IMR-90 (cell line): ENCODE measurements around the gene LMOD1. TPM values are rescaled to one million over a fixed set of nuclear protein-coding genes. Genes with fewer than 3 reads are reported as not detected.

Experiments used
- ATAC-seq: fragments of 200-7000 bp; cut with Tn5 transposase; 2 replicates; pipeline ENCODE4 v1.9.1; 2020; ENCODE audit warnings: low read depth, mild to moderate bottlenecking, moderate library complexity
- BruUV-seq: library from RNA; stranded (reverse); fragments of 400-500 nt; replicated peaks from 2 replicates; lab custom pipeline; 2021; lab: Mats Ljungman, UMichigan
- CTCF ChIA-PET: fragments of 300-600 bp; formaldehyde crosslinking; extraction: SDS; loops from one replicate; lab custom pipeline; 2021; ENCODE audit warnings: antibody characterized with exemption; lab: Yijun Ruan, JAX
- POLR2A ChIA-PET: fragments of 300-600 bp; sonication (Branson Sonifier 250); formaldehyde crosslinking; loops from one replicate; lab custom pipeline; 2022; ENCODE audit warnings: antibody characterized with exemption; ENCODE audit not compliant: unreplicated experiment; lab: Charles Lee
- DNase-seq: peaks from one replicate; pipeline ENCODE4 v3.0.0; 2013
- H2AFZ ChIP-seq: replicated peaks from 2 replicates; pipeline ENCODE3; 2013; ENCODE audit warnings: low read length, mild to moderate bottlenecking; ENCODE audit not compliant: poor library complexity
- H2AK5ac ChIP-seq: 2 replicates; pipeline ENCODE4 v1.6.1; 2013; ENCODE audit warnings: low read depth, low read length, inconsistent platforms
- H2AK9ac ChIP-seq: replicated peaks from 2 replicates; pipeline ENCODE3; 2013; ENCODE audit warnings: mild to moderate bottlenecking, low read depth, low read length, moderate library complexity; ENCODE audit not compliant: poor library complexity
- H2BK120ac ChIP-seq: 2 replicates; pipeline ENCODE4 v1.6.1; 2013; ENCODE audit warnings: low read depth, low read length, inconsistent platforms
- H2BK15ac ChIP-seq: 3 replicates; pipeline ENCODE4 v1.6.1; 2013; ENCODE audit warnings: low read depth, low read length, inconsistent platforms
- H2BK20ac ChIP-seq: 2 replicates; pipeline ENCODE4 v1.6.1; 2013; ENCODE audit warnings: low read depth, mild to moderate bottlenecking, inconsistent platforms, low read length, moderate library complexity
- H2BK5ac ChIP-seq: 2 replicates; pipeline ENCODE4 v1.6.1; 2013; ENCODE audit warnings: mild to moderate bottlenecking, low read depth, low read length, inconsistent platforms; ENCODE audit not compliant: poor library complexity, severe bottlenecking
- H3K14ac ChIP-seq: replicated peaks from 2 replicates; pipeline ENCODE4 v1.6.1; 2013; ENCODE audit warnings: low read depth, low read length, inconsistent platforms
- H3K18ac ChIP-seq: 2 replicates; pipeline ENCODE4 v1.6.1; 2013; ENCODE audit warnings: low read depth, low read length, control low read depth
- H3K23ac ChIP-seq: 2 replicates; pipeline ENCODE4 v1.6.1; 2013; ENCODE audit warnings: low read depth, low read length, inconsistent platforms
- H3K27ac ChIP-seq: 2 replicates; pipeline ENCODE4 v1.5.1; 2013; ENCODE audit warnings: mild to moderate bottlenecking, control low read depth, low read length; ENCODE audit not compliant: insufficient read depth
- H3K27me3 ChIP-seq: 2 replicates; pipeline ENCODE4 v1.6.1; 2013; ENCODE audit warnings: low read length; ENCODE audit not compliant: control insufficient read depth, insufficient read depth
- H3K36me3 ChIP-seq: 2 replicates; pipeline ENCODE4 v1.6.1; 2013; ENCODE audit warnings: low read length, mixed read lengths; ENCODE audit not compliant: control insufficient read depth, insufficient read depth
- H3K4ac ChIP-seq: 2 replicates; pipeline ENCODE4 v1.6.1; 2013; ENCODE audit warnings: low read depth, low read length, inconsistent platforms
- H3K4me1 ChIP-seq: 2 replicates; pipeline ENCODE4 v1.6.1; 2013; ENCODE audit warnings: low read length, mixed read lengths; ENCODE audit not compliant: control insufficient read depth, insufficient read depth
- H3K4me2 ChIP-seq: 2 replicates; pipeline ENCODE4 v1.6.1; 2013; ENCODE audit warnings: low read depth, mild to moderate bottlenecking, control low read depth, low read length, moderate library complexity
- H3K4me3 ChIP-seq: 2 replicates; pipeline ENCODE4 v1.5.1; 2013; ENCODE audit warnings: low read depth, mild to moderate bottlenecking, control low read depth, low read length, moderate library complexity; ENCODE audit not compliant: insufficient read depth
- H3K56ac ChIP-seq: 2 replicates; pipeline ENCODE4 v1.6.1; 2013; ENCODE audit warnings: low read length, inconsistent platforms; ENCODE audit not compliant: insufficient read depth; ENCODE audit errors: extremely low read depth
- H3K79me1 ChIP-seq, 2 experiments: 2 replicates each; pipeline ENCODE4 v1.6.1; 2013; ENCODE audit warnings: low read length in 2 of 2, inconsistent platforms in 1 of 2, low read depth in 1 of 2
- H3K9ac ChIP-seq: 2 replicates; pipeline ENCODE4 v1.6.1; 2013; ENCODE audit warnings: low read depth, low read length, control low read depth
- H3K9me1 ChIP-seq: 2 replicates; pipeline ENCODE4 v1.6.1; 2013; ENCODE audit warnings: low read length, inconsistent platforms; ENCODE audit not compliant: insufficient read depth
- H3K9me3 ChIP-seq: 2 replicates; pipeline ENCODE4 v1.6.1; 2013; ENCODE audit warnings: low read length; ENCODE audit not compliant: control insufficient read depth, insufficient read depth
- H4K20me1 ChIP-seq: 2 replicates; pipeline ENCODE4 v1.6.1; 2013; ENCODE audit warnings: low read length, inconsistent platforms; ENCODE audit not compliant: insufficient read depth
- H4K5ac ChIP-seq: 2 replicates; pipeline ENCODE4 v1.6.1; 2013; ENCODE audit warnings: mild to moderate bottlenecking, low read depth, low read length, control low read depth
- H4K8ac ChIP-seq, 2 experiments: 2 replicates each; pipeline ENCODE4 v1.6.1; 2013; ENCODE audit warnings: low read depth in 2 of 2, low read length in 2 of 2, control low read depth in 1 of 2, inconsistent platforms in 1 of 2
- H4K91ac ChIP-seq: 2 replicates; pipeline ENCODE4 v1.6.1; 2013; ENCODE audit warnings: low read depth, low read length, inconsistent platforms; ENCODE audit not compliant: insufficient read depth
- BHLHE40 ChIP-seq: fragments of 150-350 bp; IDR thresholded peaks from 2 replicates; pipeline ENCODE4 v1.6.1; 2016; ENCODE audit warnings: mild to moderate bottlenecking, low read depth, low read length
- CEBPB ChIP-seq: IDR thresholded peaks from 2 replicates; pipeline ENCODE4 v1.6.1; 2012; ENCODE audit warnings: low read depth, low read length, improper control_type of control experiment
- CHD1 ChIP-seq: IDR thresholded peaks from 2 replicates; pipeline ENCODE4 v1.6.1; 2012; ENCODE audit warnings: low read depth, low read length, improper control_type of control experiment
- FOS ChIP-seq: fragments of 150-350 bp; IDR thresholded peaks from 2 replicates; pipeline ENCODE4 v1.6.1; 2016; ENCODE audit warnings: low read depth, low read length
- MAFK ChIP-seq: IDR thresholded peaks from 2 replicates; pipeline ENCODE4 v1.6.1; 2012; ENCODE audit warnings: low read depth, low read length, improper control_type of control experiment
- NFE2L2 ChIP-seq: fragments of 150-350 bp; IDR thresholded peaks from 2 replicates; pipeline ENCODE4 v1.6.1; 2016; ENCODE audit warnings: low read depth, mild to moderate bottlenecking, low read length
- POLR2A ChIP-seq: IDR thresholded peaks from 2 replicates; pipeline ENCODE4 v1.6.1; 2012; ENCODE audit warnings: mild to moderate bottlenecking, low read depth, low read length
- RAD21 ChIP-seq: IDR thresholded peaks from 2 replicates; pipeline ENCODE4 v1.6.1; 2012; ENCODE audit warnings: low read length, improper control_type of control experiment
- RCOR1 ChIP-seq: IDR thresholded peaks from 2 replicates; pipeline ENCODE4 v1.6.1; 2012; ENCODE audit warnings: mild to moderate bottlenecking, low read length, improper control_type of control experiment; ENCODE audit not compliant: insufficient replicate concordance
- SMC3 ChIP-seq: fragments of 150-350 bp; IDR thresholded peaks from 2 replicates; pipeline ENCODE4 v1.6.1; 2016; ENCODE audit warnings: low read depth, mild to moderate bottlenecking, antibody characterized with exemption, low read length, moderate library complexity
- WGBS, 2 experiments: methylation state at CpG; one replicate each; pipeline versions ENCODE4 v1.1.5 to v1.1.7; 2013; ENCODE audit warnings: missing lambda C conversion rate in 2 of 2; ENCODE audit not compliant: insufficient read length in 1 of 2; ENCODE audit errors: extremely low coverage in 2 of 2; 5-methylcytosine and 5-hydroxymethylcytosine counted together
- dilution Hi-C: fragments of 300-500 bp; cut with HindIII; formaldehyde crosslinking; loops from one replicate; pipeline ENCODE4 v1.14.3; 2018; ENCODE audit warnings: low sequenced_read_pairs; ENCODE audit not compliant: unreplicated experiment
- in situ Hi-C: fragments of 300-500 bp; cut with MboI; formaldehyde crosslinking; loops from 3 replicates; pipeline ENCODE4 v1.14.3; 2019; ENCODE audit warnings: low sequenced_read_pairs, inconsistent platforms, mixed read lengths
- intact Hi-C: fragments of 100-400 bp; cut with micrococcal nuclease; formaldehyde crosslinking; loops from 2 replicates; pipeline ENCODE4 v1.10.0; 2022
- polyA plus RNA-seq, 3 experiments: library from polyadenylated mRNA; depleted of rRNA; stranded (reverse); fragments of >200 nt; gene quantifications; 2 replicates each; pipeline ENCODE4 v1.2.3, GENCODE V29; 2012; ENCODE audit warnings: low replicate concordance in 1 of 3
- total RNA-seq: library from RNA; depleted of rRNA; stranded (reverse); fragments of >200 nt; gene quantifications from 2 replicates; pipeline ENCODE4 v1.2.3, GENCODE V29; 2012
- TF ChIP-seq, protein P1 (sequence below): fragments of 150-350 bp; IDR thresholded peaks from 2 replicates; pipeline ENCODE4 v1.6.1; 2017; ENCODE audit warnings: mild to moderate bottlenecking, antibody characterized with exemption, low read length, low read depth

LMOD1 gene
- total and polyA plus RNA-seq, 2 of the 4 experiments (the other 2 are of a cell fraction), result 51.7 to 53.2 TPM

DNA sequence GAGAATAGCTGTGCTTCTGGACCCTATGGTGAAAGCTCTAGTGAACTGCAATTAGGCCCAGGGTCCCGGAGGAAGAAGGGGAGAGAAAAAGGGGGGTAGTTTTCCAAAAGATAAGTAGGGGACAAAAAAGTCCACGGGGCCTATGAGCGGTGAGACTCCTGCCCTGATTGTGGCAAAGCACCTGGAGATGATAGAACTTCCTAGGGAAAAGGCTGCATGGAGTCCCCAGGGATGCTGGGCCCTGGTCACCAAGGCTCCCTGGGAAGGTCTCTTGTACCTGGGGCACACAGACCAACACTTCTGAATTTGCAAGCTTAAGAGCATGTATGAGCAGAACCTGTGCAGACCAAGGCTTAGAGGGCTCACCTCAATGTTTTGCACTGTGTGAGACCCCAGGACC, 63.1 kb downstream of the LMOD1 start:
- Histone ChIP-seq H3K18ac (no peak overlapping the region; the same call in 1 of the 2 replicates), H3K9me1 (peaks cover 33% of the 10 kb centered on the region), H2AK5ac (no peak overlapping the region), H3K14ac (no peak overlapping the region), H3K27ac (no peak overlapping the region), H2BK5ac (no peak overlapping the region), H3K4me1 (peaks cover 25% of the 10 kb centered on the region), H3K56ac (no peak overlapping the region), H2AK9ac (no peak overlapping the region), H3K9ac (no peak overlapping the region), H3K9me3 (no peaks in the 10 kb centered on the region), H3K4me3 (no peak overlapping the region), H2BK120ac (no peak overlapping the region), H3K4me2 (no peak overlapping the region), H3K79me1 (peaks cover 0 to 9% of the 10 kb centered on the region in 2 experiments; a peak in 1 of 4 replicates), H3K27me3 (no peaks in the 10 kb centered on the region), H4K8ac (no peak overlapping the region), H3K36me3 (no peaks in the 10 kb centered on the region), H2AFZ (no peak overlapping the region), H4K5ac (no peak overlapping the region), H3K4ac (no peak overlapping the region), H4K91ac (no peak overlapping the region), H2BK15ac (no peak overlapping the region), H2BK20ac (no peak overlapping the region), H3K23ac (0 out of 2 replicates have a peak overlapping the region, but pooled peaks have one; percentile 17), H4K20me1 (no peaks in the 10 kb centered on the region; the same call in 1 of the 2 replicates)
- ATAC-seq (no peak), DNase-seq (no peak)
- no TSS peak for BruUV-seq
- dilution Hi-C loops (no loop called here), intact Hi-C loops (loop anchor here (10.0 kb wide), 1 partner anchor 232 kb away; no protein-coding TSS in a partner anchor), in situ Hi-C loops (no loop called here)
- WGBS, 2 experiments, result 94% methylated on average over 2 of the region's 3 CpGs; no CpG with 5 or more reads in 1 of the 2 experiments
- ChIA-PET CTCF (interaction anchor here (0.5 to 1.9 kb wide), 7 partner anchors 13 to 116 kb away, joined by 3 to 8 read pairs (median 4); no protein-coding TSS in a partner anchor), POLR2A (interaction anchor here (0.6 kb wide), 1 partner anchor 66 kb away, joined by 8 read pairs; no protein-coding TSS in a partner anchor)
- TF ChIP-seq SMC3 (no peak), CEBPB (no peak), RAD21 (no peak), BHLHE40 (no peak), RCOR1 (no peak), FOS (no peak), POLR2A (no peak), MAFK (no peak), NFE2L2 (no peak), CHD1 (no peak)
- TF ChIP-seq, protein P1, sequence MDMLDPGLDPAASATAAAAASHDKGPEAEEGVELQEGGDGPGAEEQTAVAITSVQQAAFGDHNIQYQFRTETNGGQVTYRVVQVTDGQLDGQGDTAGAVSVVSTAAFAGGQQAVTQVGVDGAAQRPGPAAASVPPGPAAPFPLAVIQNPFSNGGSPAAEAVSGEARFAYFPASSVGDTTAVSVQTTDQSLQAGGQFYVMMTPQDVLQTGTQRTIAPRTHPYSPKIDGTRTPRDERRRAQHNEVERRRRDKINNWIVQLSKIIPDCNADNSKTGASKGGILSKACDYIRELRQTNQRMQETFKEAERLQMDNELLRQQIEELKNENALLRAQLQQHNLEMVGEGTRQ, result no peak
